RPMI8226 (cell line): ENCODE results near the gene REN.
A peak's percentile ranks its signal among the peaks of the same experiment; 100 is the strongest.

Experiments
- DNase-seq: peaks from one replicate; pipeline ENCODE4 v3.0.0-alpha.2; 2015

REN gene

DNA sequence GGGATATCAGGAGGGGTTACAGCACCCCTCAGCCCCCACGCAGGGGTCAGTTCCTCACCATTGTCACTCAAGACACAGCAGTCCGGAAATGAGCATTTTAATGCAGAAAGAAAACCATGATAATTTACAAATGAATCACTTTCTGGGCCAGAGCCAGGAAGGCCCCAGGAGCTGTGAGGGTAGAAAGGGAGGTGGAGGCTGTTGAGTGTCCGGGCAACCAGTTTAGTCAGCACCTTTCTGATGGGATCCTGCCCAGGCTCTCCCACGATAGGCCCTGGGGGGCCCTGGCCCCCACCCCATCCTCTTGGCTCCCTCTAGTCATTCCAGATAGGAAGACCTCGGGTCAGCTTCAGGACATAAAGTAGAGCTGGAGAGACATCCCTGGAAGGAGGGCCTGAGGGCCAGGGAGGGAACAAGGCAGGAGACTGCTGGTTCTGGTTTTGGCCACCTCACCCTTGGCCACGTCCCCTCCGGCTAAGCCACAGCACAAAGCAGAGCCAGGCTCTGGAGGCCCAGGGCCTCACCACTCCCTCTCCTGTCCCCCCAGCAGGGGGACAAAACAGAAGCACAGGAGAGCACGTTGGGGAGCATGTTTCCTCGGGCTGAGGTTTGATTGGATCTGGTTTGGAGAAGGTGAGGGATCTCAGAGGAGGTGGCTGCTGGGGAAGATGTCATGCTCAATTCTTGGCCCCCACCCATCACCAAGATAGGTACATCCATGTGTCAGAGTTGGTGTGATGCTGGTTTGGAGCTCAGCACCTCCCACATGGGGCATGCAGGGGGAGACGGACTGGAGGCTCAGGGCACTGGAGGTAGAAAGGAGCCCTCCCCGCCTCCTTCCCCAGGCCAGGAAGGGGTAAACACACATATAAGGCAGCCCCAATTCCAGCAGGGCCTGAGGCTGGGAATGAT is 34.9 kb downstream of the REN start:
- peak; percentile 74 for DNase-seq

DNA sequence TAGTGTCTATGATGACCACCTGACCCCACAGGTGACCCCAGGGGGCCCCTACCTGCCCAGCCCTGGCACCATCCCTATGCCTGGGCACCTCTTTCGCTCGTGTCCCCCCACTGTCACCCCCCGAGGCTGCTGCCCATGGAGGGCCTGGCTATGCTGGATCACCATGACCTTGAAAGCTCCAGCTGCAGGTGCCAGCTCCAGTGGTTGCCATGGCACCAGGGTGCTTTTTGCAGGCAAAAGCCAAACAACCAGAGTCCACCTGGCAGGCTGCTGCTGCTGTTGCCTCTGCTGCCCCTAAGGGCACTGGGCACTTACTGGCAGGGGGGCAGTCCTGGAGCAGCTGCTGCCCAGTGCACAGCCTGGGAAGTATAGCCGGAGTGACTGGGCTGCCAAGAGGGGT is 36.0 kb downstream of the REN start:
- DNase-seq = peak; percentile 88

- DNase-seq = peak; percentile 69
Measured at GRCh38 chr1:204128964-204129896, 36.9 kb downstream of the REN start.

- DNase-seq = no peak
Measured at GRCh38 chr1:204128464-204128963, 37.6 kb downstream of the REN start.

DNA sequence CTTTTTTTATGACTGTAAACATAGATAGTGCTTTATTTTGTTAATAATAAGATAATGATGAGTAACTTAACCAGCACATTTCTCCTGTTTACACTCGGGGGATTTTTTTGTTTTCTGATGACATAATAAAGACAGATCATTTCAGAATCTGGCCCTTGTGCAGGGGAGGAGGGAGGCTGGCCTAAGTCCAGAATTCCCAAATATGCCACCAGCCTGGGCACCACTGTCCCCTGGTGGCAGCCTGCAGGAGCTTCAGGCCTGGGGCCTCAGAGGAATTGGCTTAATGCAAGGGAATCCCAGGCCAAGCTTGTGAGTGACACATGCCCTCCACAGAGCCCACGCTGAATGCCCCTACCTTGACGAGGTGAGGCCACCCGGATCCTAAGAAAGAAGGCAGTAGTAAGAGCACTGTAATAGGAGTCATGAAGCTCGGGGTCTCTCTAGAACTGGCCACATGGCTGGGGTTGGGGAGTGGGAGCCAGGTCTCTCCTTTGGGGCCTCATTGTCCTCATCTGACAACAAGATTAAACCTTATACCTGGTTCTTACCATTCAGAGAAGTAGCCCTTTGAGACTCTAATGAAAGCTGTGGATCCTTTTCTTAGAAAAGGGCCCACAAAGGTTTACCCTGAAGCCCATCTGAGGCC is 38.4 kb downstream of the REN start:
- DNase-seq = peak; percentile 60

- no peak for DNase-seq
Measured at GRCh38 chr1:204126956-204127355, 39.2 kb downstream of the REN start.

DNA sequence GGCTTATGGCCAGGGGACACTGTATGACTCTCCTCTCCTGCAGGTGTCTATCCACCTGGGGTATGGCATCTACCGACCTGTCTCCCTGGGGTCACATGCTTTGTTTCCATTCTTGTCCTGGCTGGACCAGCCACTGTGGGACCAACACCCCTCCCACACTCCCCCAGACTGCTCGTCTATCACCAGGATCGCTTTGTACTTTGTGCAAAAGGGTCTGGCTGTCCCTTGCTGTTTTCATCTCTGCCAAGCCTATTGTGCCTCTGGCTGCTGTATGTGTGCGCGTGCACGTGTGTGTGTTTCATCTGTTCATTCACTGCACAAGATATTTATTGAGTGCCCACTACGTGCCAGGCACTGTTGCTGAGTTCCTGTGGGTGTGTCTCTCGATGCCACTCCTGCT is 39.8 kb downstream of the REN start:
- DNase-seq = no peak

DNA sequence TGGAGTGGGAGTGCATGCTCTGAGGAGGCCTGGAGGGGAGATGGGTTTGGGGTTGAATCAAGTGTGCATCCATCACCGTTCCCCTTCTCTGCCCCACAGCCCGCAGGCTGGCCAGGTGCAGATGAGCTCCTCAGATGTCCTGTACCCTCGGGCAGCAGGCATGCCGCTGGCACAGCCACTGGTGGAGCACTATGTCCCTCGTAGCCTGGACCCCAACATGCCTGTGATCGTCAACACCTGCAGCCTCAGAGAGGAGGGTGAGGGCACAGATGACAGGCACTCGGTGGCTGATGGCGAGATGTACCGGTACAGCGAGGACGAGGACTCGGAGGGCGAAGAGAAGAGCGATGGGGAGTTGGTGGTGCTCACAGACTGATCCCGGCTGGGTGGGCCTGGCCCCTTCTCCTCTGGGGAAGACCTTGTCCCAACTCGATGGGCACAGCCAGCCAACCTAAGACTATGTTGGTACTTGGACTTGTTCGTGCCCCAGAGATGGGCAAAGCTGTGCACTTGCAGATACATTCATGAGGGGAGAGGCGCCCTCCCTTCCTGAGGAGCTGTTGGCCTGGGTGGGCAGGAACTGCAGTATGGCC is 40.3 kb downstream of the REN start:
- no peak for DNase-seq

- no peak for DNase-seq
Measured at GRCh38 chr1:204124639-204125038, 41.5 kb downstream of the REN start.

- DNase-seq = no peak
Measured at GRCh38 chr1:204123376-204123775, 42.8 kb downstream of the REN start.

DNA sequence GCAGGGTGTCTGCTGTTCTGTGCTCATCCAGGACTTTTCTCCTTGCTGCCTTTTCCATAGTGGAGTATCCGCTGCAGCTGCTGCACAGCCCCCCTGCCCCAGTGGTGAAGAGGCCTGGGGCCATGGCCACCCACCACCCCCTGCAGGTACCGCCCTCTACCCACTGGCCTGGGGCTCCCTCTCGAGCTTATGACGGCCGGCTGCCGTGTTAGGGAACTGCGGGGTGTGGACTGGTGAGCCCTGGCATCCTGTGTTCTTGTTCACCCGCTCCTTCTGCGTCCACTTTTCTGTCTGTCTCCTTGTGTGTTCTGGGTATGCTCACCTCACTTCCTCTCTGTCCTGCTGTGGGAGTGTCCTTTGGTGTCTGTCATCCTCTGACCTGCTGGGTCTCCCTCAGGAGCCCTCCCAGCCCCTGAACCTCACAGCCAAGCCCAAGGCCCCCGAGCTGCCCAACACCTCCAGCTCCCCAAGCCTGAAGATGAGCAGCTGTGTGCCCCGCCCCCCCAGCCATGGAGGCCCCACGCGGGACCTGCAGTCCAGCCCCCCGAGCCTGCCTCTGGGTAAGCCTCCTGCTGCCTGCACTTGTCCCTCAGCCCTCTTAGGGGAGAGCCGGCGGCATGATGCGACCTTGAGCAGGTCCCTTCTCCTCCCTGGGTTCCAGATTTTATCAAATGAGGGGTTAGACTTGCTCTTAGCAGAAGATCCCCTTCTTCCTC is 44.1 kb downstream of the REN start:
- DNase-seq = no peak

DNA sequence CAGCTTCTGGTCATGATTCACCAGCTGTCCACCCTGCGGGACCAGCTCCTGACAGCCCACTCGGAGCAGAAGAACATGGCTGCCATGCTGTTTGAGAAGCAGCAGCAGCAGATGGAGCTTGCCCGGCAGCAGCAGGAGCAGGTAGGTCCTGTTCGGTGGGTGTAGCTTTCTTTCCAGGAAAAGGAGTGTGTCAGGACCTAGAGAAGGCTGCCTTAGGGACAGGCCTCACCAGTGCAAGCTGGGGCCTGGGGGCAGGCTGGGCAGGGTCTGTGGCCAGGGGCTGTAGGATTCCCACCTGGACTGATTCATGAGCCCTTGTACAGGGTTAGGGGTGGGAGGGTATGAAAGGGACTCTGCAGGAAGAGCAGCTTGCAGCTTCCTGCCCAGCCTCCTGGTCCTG is 49.6 kb downstream of the REN start:
- DNase-seq = no peak

DNA sequence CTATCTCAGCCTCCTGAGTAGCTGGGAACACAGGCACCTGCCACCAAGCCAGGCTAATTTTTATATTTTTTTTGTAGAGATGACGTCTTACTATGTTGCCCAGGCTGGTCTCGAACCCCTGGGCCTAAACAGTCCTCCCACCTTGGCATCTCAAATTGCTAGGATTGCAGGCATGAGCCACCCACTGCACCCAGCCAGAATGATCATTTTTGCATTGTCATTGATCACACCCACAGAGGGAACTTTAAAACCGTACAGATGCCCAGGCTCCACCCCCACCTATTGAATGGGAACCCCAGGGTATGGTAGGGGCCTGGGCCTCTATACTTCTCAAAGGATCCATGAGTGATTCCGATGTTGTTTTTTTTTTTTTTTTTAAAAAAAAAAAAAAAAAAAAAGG is 51.0 kb downstream of the REN start:
- no peak for DNase-seq

DNA sequence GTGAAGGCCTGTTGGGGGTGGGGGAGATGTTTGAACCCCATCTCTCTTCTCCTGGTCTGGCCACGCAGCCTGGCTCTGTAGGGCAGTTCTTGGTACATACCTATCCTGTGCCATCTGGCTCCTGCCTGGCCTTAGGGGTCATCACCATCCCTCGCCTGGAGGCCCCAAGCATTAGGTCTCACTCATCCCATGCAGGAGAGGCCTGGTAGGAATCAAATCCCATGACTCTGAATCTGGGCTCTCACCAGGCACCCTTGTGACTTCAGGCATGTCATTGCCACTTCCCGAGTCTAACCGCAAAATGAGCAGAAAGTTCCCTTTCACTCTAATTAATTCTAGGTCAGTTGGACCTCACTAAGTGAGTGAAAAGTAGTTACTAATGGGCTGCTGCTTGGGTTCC is 51.5 kb downstream of the REN start:
- no peak for DNase-seq

- no peak for DNase-seq
Measured at GRCh38 chr1:204113896-204114295, 52.2 kb downstream of the REN start.

DNA sequence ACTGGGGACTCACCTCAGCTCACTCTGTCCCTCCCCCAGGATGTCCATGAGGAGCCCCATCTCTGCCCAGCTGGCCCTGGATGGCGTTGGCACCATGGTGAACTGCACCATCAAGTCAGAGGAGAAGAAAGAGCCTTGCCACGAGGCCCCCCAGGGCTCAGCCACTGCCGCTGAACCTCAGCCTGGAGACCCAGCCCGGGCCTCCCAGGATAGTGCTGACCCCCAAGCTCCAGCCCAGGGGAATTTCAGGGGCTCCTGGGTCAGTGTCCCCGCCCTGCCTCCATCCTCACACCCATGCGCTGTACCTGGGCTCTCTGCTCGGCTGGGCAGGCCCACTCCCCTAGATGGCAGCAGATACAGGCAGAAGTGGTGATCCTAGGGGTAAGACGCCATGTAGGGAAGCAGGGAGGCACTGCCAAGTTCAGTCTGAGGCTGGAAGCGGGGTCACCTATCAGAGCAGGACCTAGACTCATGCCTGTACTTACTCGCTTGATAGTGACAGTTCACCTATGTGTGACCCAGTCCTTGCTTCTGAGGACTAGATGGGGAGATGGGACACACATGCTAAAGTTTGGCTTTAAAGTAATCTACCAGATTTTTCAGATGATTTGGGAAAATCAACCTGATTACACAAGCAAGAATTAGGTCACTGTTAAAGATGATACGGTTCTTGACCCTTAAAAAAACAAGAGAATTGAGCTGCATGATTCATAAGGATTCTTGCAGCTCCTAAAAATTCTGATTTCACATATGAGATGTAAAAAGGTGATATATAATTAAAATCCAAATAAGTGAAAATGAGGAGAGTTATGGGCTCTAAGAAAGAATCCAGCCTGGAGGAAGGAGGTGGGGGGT is 53.0 kb downstream of the REN start:
- no peak for DNase-seq

GRCh38 chr1:204110894-204111633 is 55.1 kb downstream of the REN start:
- no peak for DNase-seq

DNA sequence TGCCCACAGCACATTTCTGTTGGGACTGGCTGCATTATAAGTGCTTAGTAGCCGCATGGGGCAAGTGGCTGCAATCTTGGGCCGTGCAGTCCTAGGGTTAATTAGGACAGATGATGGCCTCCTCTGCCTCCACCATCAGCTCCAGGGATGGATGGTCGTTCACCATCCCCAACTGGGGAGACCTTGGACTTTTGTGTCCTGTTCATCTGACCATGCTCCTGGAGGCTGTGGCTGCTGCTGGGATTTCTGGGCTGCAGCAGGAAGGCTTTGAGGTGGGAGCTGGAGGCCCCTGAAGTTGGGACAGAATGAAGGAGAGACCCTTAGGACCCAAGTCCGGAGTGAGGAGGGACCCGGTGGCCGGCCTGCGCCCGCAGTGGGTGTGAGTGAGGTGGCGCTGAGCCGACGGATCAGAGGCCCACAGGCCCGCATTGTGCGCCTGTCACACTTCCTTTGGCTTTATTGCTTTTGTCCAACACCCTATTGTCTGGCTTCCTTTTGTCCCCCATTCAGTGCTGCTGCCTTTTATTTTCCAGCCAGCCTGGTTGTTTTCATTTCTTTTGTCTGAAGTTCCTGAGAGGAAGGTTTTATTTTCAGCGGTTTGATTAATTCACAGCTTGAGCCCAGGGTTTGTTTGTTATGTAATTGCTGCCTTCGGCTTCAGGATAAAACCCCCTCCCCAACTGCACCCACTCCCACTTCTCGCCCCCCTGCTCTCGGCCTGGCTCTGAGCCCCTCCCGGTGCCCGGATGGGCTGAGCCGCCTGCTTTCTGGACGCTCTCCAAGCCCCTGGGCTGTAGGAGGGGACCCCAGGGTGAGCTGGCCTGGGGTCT is 57.6 kb downstream of the REN start:
- no peak for DNase-seq

DNA sequence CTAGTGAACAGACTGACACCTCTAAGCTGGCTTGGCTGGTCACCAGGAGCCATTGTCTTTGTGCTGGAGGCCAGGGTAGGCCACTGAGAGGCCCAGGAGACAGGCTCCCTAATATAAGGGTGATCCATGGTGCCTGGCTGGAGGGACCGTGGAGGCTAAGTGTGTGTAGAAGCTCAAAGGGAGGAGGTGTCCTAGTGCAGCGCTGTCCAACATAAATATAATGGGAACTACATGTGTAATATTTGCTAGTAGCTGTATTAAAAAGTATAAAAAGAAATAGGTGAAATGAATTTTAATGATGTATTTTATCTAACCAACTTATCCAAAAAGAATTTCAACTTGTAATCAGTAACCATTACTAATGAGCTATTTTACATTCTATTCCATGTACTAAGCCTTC is 58.2 kb downstream of the REN start:
- no peak for DNase-seq
